Duodenal mucosa (tissue), 2 donors: ENCODE data around the gene SNAP91.

Experiments
- H3K27ac ChIP-seq: one replicate; pipeline ENCODE4 v1.7.0; 2013; ENCODE audit warnings: low read depth, low read length
- H3K27me3 ChIP-seq, 2 donors: one replicate each; pipeline ENCODE4 v1.7.0; 2013; ENCODE audit warnings: low read length in 2 of 2, control low read depth in 1 of 2; ENCODE audit not compliant: insufficient read depth in 2 of 2, control insufficient read depth in 1 of 2
- H3K36me3 ChIP-seq, 2 donors: one replicate each; pipeline ENCODE4 v1.7.0; 2013; ENCODE audit warnings: low read length in 2 of 2, control low read depth in 1 of 2; ENCODE audit not compliant: insufficient read depth in 2 of 2, control insufficient read depth in 1 of 2
- H3K4me1 ChIP-seq, 2 donors: one replicate each; pipeline ENCODE4 v1.7.0; 2013; ENCODE audit warnings: low read length in 2 of 2, control low read depth in 1 of 2; ENCODE audit not compliant: insufficient read depth in 2 of 2, control insufficient read depth in 1 of 2
- H3K4me3 ChIP-seq, 2 donors: one replicate each; pipeline ENCODE4 v1.7.0; 2013; ENCODE audit warnings: low read length in 2 of 2, low read depth in 1 of 2
- H3K9ac ChIP-seq, 2 donors: one replicate each; pipeline ENCODE4 v1.7.0; 2013; ENCODE audit warnings: low read length in 2 of 2, low read depth in 1 of 2
- H3K9me3 ChIP-seq, 2 donors: one replicate each; pipeline ENCODE4 v1.7.0; 2013; ENCODE audit warnings: low read length in 2 of 2, control low read depth in 1 of 2; ENCODE audit not compliant: control insufficient read depth in 1 of 2

Gene SNAP91

DNA sequence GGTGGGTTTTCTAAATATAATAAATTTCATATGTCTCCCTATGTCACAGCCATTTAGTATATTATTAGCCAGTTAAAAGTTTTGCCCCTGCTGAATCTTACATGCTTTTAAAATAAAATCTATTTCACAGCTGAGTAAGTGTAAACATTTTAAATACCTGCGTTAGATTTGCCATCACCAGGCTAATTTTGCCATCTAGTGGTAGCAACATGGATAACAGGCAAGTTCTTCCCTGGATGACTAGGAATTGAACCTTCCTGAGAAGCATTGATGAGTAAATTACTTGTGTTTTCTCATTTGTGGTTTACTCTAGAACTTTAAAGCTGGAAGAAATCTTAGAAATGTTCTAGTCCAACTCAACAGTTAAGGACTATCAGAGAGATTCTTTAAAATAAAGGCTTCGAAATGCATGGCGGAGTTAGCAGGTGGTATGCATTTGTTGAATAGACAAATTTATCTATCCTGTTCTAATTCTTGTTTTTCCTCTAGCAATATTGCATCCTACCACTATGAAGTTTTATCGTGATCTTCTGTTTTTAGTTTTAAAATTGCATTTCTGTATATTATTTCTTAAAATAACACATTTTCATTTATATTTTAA lies 193.9 kb downstream of the SNAP91 start:
- Histone ChIP-seq H3K36me3 (no peaks in the 10 kb centered on the region), H3K9ac (no peak overlapping the region), H3K4me3 (no peak overlapping the region), H3K27me3 (peaks cover 0 to 6% of the 10 kb centered on the region in 2 donors), H3K27ac (no peak overlapping the region), H3K9me3 (no peaks in the 10 kb centered on the region), H3K4me1 (peaks cover 6 to 15% of the 10 kb centered on the region in 2 donors)

- no peaks in the 10 kb centered on the region for H3K9me3 ChIP-seq
- no peaks in the 10 kb centered on the region for H3K36me3 ChIP-seq
- no peak overlapping the region for H3K27ac ChIP-seq
- H3K27me3 ChIP-seq = peaks cover 0 to 6% of the 10 kb centered on the region in 2 donors
- H3K4me1 ChIP-seq = peaks cover 6 to 15% of the 10 kb centered on the region in 2 donors
- H3K9ac ChIP-seq = no peak overlapping the region
- H3K4me3 ChIP-seq = no peak overlapping the region
These were observed 194.4 kb downstream of the SNAP91 start for GRCh38 chr6:83514466-83514865.

- Histone ChIP-seq H3K27ac (no peak within 1 kb of the TSS), H3K9ac (peak within 1 kb of the TSS; percentile 16 to 32), H3K9me3 (no peaks in the 10 kb centered on the region), H3K4me1 (peaks cover 6 to 15% of the 10 kb centered on the region in 2 donors), H3K4me3 (peak within 1 kb of the TSS; percentile 74), H3K27me3 (peaks cover 0 to 6% of the 10 kb centered on the region in 2 donors), H3K36me3 (no peaks in the 10 kb centered on the region)
These were observed 196.8 kb downstream of the SNAP91 start, which contains the start of gene PRSS35 for GRCh38 chr6:83511901-83512681. TSS of gene PRSS35 (plus strand) at chr6:83512534. CDS start at chr6:83523442, 10,908 bp downstream.

GRCh38 chr6:83511266-83511665 lies 197.6 kb downstream of the SNAP91 start:
- Histone ChIP-seq H3K9ac (no peak overlapping the region), H3K4me1 (peaks cover 6 to 15% of the 10 kb centered on the region in 2 donors), H3K27me3 (peaks cover 0 to 6% of the 10 kb centered on the region in 2 donors), H3K9me3 (no peaks in the 10 kb centered on the region), H3K4me3 (no peak overlapping the region), H3K27ac (no peak overlapping the region), H3K36me3 (no peaks in the 10 kb centered on the region)

- peaks cover 0 to 6% of the 10 kb centered on the region in 2 donors for H3K27me3 ChIP-seq
- no peak overlapping the region for H3K4me3 ChIP-seq
- no peak overlapping the region for H3K9ac ChIP-seq
- no peak overlapping the region for H3K27ac ChIP-seq
- H3K36me3 ChIP-seq = no peaks in the 10 kb centered on the region
- peaks cover 6 to 15% of the 10 kb centered on the region in 2 donors for H3K4me1 ChIP-seq
- H3K9me3 ChIP-seq = no peaks in the 10 kb centered on the region
These were observed 198.1 kb downstream of the SNAP91 start for GRCh38 chr6:83510791-83511190.

- Histone ChIP-seq H3K27ac (no peak overlapping the region), H3K4me1 (peaks cover 6 to 15% of the 10 kb centered on the region in 2 donors), H3K27me3 (peaks cover 0 to 6% of the 10 kb centered on the region in 2 donors), H3K9ac (no peak overlapping the region), H3K9me3 (no peaks in the 10 kb centered on the region), H3K36me3 (no peaks in the 10 kb centered on the region), H3K4me3 (no peak overlapping the region)
These were observed 199.5 kb downstream of the SNAP91 start for GRCh38 chr6:83509441-83509840.

GRCh38 chr6:83505356-83505755 lies 203.5 kb downstream of the SNAP91 start:
- Histone ChIP-seq H3K4me1 (no peaks in the 10 kb centered on the region), H3K36me3 (no peaks in the 10 kb centered on the region), H3K27me3 (no peaks in the 10 kb centered on the region), H3K9me3 (no peaks in the 10 kb centered on the region), H3K4me3 (no peak overlapping the region), H3K9ac (no peak overlapping the region), H3K27ac (no peak overlapping the region)
